ENCODE data around the gene USP53. TPM values are rescaled to one million over a fixed set of nuclear protein-coding genes. Genes with fewer than 3 reads are reported as not detected.
"Not testable (repeated sequence)": the region's sequence is repeated elsewhere in the genome, so short reads cannot be mapped to it uniquely, and the experiment has no call there.

The USP53 gene
- polyA plus RNA-seq, 1 of the 3 experiments (the other 2 are of a cell fraction): 8.1 TPM

DNA sequence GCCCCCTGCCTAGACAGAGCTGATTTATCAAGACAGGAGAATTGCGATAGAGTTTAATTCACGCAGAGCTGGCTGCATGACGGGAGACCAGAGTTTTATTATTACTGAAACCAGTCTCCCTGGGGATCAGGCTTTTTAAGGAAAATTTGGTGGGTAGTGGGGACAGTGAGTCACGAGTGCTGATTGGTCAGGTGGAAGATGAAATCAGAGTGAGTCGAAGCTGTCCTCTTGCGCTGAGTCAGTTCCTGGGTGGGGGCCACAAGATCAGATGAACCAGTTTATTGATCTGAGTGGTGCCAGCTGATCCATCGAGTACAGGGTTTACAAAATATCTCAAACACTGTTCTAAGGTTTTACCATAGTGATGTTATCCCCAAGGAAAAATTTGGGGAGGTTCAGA is 40.3 kb upstream of the USP53 start:
- H3K9me3 ChIP-seq: no peaks in the 10 kb centered on the region
- no peak overlapping the region for H3K4me2 ChIP-seq
- H3K36me3 ChIP-seq (replicated peaks in 1 of 2; ENCODE audit: control insufficient read depth in 1 of 2, insufficient read depth in 2 of 2, low read length in 1 of 2): no peaks in the 10 kb centered on the region
- no peak overlapping the region for H3K27ac ChIP-seq (ENCODE audit: low read depth in 2 of 2, low read length in 1 of 2)
- TF ChIP-seq NRF1 (IDR thresholded peaks at IDR 0.05; ENCODE audit: low read depth, low read length): no peak
- no peaks in the 10 kb centered on the region for H3K9me2 ChIP-seq
- no peaks in the 10 kb centered on the region for H3K4me1 ChIP-seq (ENCODE audit: control insufficient read depth in 1 of 2, insufficient read depth in 2 of 2, low read depth in 1 of 2, low read length in 1 of 2)
- no peaks in the 10 kb centered on the region for H3K27me3 ChIP-seq (ENCODE audit: insufficient read depth)
- no peak overlapping the region for H3K9ac ChIP-seq
- H4K20me1 ChIP-seq (ENCODE audit: insufficient read depth): no peaks in the 10 kb centered on the region
- 90% methylated on average over 7 of the region's 7 CpGs for WGBS (ENCODE audit: low lambda C conversion rate)
- H2AFZ ChIP-seq (ENCODE audit: low read depth): no peak overlapping the region
- no peak for DNase-seq
- POLR2A ChIA-PET: no interaction called here
- H3K4me3 ChIP-seq (ENCODE audit: low read depth in 2 of 2, low read length in 1 of 2): no peak overlapping the region
- H3F3A ChIP-seq (replicated peaks; ENCODE audit: insufficient read depth): no peaks in the 10 kb centered on the region
- no peaks in the 10 kb centered on the region for H3K79me2 ChIP-seq (ENCODE audit: insufficient read depth)
- CTCF ChIA-PET: no interaction called here

DNA sequence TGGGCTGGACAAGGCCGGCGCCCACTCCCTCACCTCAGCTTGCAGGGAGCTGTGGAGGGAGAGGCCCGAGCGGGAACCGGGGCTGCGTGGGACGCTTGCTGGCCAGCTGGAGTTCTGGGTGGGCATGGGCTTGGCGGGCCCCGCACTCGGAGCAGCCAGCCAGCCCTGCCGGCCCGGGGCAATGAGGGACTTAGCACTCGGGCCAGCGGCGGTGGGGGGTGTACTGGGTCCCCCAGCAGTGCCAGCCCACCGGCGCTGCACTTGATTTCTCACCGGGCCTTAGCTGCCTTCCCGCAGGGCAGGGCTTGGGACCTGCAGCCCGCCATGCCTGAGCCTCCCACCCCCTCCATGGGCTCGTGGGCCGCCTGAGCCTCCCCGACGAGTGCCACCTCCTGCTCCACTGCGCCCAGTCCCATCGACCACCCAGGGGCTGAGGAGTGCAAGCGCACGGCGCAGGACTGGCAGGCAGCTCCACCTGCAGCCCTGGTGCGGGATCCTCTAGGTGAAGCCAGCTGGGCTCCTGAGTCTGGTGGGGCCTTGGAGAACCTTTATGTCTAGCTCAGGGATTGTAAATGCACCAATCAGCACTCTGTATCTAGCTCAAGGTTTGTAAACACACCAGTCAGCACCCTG is 38.7 kb upstream of the USP53 start:
- H3K4me1 ChIP-seq (ENCODE audit: control insufficient read depth in 1 of 2, insufficient read depth in 2 of 2, low read depth in 1 of 2, low read length in 1 of 2); POLR2A ChIA-PET; H3K4me2 ChIP-seq; H3K9ac ChIP-seq; DNase-seq; CTCF ChIA-PET; H3K36me3 ChIP-seq (replicated peaks in 1 of 2; ENCODE audit: control insufficient read depth in 1 of 2, insufficient read depth in 2 of 2, low read length in 1 of 2); H2AFZ ChIP-seq (ENCODE audit: low read depth); H4K20me1 ChIP-seq (ENCODE audit: insufficient read depth); H3K4me3 ChIP-seq (ENCODE audit: low read depth in 2 of 2, low read length in 1 of 2); H3K9me2 ChIP-seq; H3K27me3 ChIP-seq (ENCODE audit: insufficient read depth); H3F3A ChIP-seq (replicated peaks; ENCODE audit: insufficient read depth); H3K79me2 ChIP-seq (ENCODE audit: insufficient read depth); H3K27ac ChIP-seq (ENCODE audit: low read depth in 2 of 2, low read length in 1 of 2); H3K9me3 ChIP-seq: not testable (repeated sequence)
- WGBS (ENCODE audit: low lambda C conversion rate): no CpG with 5 or more reads among the region's 30 CpGs

DNA sequence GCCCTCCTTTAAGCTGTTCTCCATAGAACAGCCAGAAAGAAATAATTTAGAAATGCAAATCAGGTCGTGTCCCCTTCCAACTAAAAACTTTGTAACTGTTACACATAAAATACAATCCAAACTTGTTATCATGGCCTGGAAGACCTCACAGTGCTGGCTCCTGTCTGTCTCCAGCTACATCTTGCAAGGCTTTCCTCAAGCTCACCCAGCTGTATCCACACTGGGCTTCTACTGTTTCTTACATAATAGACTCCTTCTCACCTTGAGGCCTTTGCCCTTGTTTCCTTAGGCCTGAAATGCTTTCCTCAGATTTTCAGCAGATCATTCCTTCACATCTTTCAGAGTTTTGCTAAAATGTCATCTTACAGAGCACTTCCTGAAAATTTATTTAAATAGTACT is 33.5 kb upstream of the USP53 start:
- no peaks in the 10 kb centered on the region for H4K20me1 ChIP-seq (ENCODE audit: insufficient read depth)
- H3F3A ChIP-seq (replicated peaks; ENCODE audit: insufficient read depth): no peaks in the 10 kb centered on the region
- CTCF ChIA-PET: no interaction called here
- H3K79me2 ChIP-seq (ENCODE audit: insufficient read depth): no peaks in the 10 kb centered on the region
- no peak for TF ChIP-seq FOXJ3 (CRISPR knock-in tag; IDR thresholded peaks at IDR 0.05)
- TF ChIP-seq EP300 (IDR thresholded peaks at IDR 0.05; ENCODE audit: borderline replicate concordance in 1 of 2, low read depth in 1 of 2, low read length in 1 of 2): no peak
- TF ChIP-seq, protein P1, sequence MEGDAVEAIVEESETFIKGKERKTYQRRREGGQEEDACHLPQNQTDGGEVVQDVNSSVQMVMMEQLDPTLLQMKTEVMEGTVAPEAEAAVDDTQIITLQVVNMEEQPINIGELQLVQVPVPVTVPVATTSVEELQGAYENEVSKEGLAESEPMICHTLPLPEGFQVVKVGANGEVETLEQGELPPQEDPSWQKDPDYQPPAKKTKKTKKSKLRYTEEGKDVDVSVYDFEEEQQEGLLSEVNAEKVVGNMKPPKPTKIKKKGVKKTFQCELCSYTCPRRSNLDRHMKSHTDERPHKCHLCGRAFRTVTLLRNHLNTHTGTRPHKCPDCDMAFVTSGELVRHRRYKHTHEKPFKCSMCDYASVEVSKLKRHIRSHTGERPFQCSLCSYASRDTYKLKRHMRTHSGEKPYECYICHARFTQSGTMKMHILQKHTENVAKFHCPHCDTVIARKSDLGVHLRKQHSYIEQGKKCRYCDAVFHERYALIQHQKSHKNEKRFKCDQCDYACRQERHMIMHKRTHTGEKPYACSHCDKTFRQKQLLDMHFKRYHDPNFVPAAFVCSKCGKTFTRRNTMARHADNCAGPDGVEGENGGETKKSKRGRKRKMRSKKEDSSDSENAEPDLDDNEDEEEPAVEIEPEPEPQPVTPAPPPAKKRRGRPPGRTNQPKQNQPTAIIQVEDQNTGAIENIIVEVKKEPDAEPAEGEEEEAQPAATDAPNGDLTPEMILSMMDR (IDR thresholded peaks at IDR 0.05): no peak
- no peak for TF ChIP-seq SIN3A (IDR thresholded peaks at IDR 0.05; ENCODE audit: borderline replicate concordance, low read depth, low read length)
- no peak for TF ChIP-seq TAF1 (IDR thresholded peaks at IDR 0.05; ENCODE audit: borderline replicate concordance, low read depth, low read length)
- TF ChIP-seq RAD21 (IDR thresholded peaks at IDR 0.05; ENCODE audit: low read length): no peak
- TF ChIP-seq ELF1 (IDR thresholded peaks at IDR 0.05): no peak
- TF ChIP-seq RFX5 (IDR thresholded peaks at IDR 0.05; ENCODE audit: low read length): no peak
- no peak for TF ChIP-seq FOXM1 (IDR thresholded peaks at IDR 0.05; ENCODE audit: low read depth)
- no peak for TF ChIP-seq TEAD4 (IDR thresholded peaks at IDR 0.05; ENCODE audit: borderline replicate concordance, insufficient read depth)
- no peaks in the 10 kb centered on the region for H3K4me1 ChIP-seq (ENCODE audit: control insufficient read depth in 1 of 2, insufficient read depth in 2 of 2, low read depth in 1 of 2, low read length in 1 of 2)
- H3K9ac ChIP-seq: no peak overlapping the region
- no peaks in the 10 kb centered on the region for H3K9me3 ChIP-seq
- H3K4me2 ChIP-seq: no peak overlapping the region
- H3K27ac ChIP-seq (ENCODE audit: low read depth in 2 of 2, low read length in 1 of 2): no peak overlapping the region
- H2AFZ ChIP-seq (ENCODE audit: low read depth): no peak overlapping the region
- H3K36me3 ChIP-seq (replicated peaks in 1 of 2; ENCODE audit: control insufficient read depth in 1 of 2, insufficient read depth in 2 of 2, low read length in 1 of 2): no peaks in the 10 kb centered on the region
- H3K27me3 ChIP-seq (ENCODE audit: insufficient read depth): no peaks in the 10 kb centered on the region
- WGBS (ENCODE audit: low lambda C conversion rate): 32% methylated on average over 1 of the region's 1 CpG
- POLR2A ChIA-PET: no interaction called here
- no peaks in the 10 kb centered on the region for H3K9me2 ChIP-seq
- no peak overlapping the region for H3K4me3 ChIP-seq (ENCODE audit: low read depth in 2 of 2, low read length in 1 of 2)
- DNase-seq: no peak

All from SK-N-SH (cell line).